Smooth muscle cell of the brain vasculature (primary cell): Measurements from ENCODE around the gene POLG2.
A peak's percentile ranks its signal among the peaks of the same experiment; 100 is the strongest.

ENCODE experiments used
- DNase-seq: peaks from one replicate; pipeline ENCODE4 v3.0.0-alpha.2; 2012; ENCODE audit warnings: low read depth, low spot score

The POLG2 gene

DNA sequence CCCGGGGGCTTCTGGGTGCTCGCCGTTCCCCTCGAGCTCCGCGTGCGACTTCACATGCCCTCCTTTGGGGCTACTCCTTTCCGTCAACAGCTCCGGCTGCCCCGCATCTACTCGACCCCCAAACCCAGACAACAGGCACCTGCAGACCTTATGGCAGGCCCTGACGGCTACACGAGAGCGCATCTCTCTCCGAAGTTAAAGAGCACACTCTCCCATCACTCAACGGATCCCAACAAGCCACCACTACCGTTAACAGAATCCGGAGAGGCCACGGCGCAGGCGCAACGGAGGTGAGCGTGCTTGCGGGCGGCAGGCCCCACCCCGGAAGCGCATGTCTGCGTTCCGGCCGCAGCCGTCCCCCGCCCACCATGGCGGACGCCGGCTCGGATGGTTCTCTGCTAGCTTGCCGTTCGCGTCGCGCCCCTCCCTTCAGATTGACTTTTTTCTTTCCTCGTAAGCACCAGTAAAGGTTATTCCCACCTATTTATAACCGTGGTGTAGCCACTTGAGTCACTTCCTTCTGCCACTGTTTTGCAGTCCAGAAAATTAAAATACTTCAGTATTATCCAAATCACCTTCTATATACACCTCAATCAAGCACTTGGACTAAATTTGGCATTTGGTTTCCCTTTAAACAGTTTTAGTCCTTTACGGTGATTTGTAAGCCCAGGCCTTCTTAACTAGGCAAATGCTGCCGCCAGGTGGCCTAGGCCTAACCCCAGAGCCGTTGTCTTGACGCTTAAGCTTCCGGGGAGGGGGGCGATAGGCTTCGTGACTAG, at the start of gene POLG2:
POLG2 (minus strand) TSS at position 269 of the 779 bp plus-strand sequence; CDS start at position 183, 86 bp downstream.
- DNase-seq = peak; percentile 75

DNA sequence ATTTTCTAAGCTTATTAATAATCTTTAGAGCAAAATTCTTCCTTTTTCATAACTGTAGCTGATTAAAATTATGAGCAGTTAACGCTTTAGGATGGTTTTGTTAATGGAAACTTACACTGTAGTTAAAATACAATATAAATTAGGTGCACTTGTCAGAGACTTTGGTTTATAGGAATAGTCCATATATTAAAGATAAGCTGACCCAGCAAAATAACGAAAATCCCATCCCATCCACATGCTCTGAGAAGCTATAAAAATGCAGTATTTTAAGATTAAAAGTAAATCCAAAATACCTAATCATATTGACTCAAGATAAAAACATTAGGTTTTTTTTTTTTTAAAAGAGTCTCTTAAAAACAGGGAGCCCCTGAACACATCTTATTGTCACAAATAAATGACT, 47.9 kb upstream of the POLG2 start:
- no peak for DNase-seq

DNA sequence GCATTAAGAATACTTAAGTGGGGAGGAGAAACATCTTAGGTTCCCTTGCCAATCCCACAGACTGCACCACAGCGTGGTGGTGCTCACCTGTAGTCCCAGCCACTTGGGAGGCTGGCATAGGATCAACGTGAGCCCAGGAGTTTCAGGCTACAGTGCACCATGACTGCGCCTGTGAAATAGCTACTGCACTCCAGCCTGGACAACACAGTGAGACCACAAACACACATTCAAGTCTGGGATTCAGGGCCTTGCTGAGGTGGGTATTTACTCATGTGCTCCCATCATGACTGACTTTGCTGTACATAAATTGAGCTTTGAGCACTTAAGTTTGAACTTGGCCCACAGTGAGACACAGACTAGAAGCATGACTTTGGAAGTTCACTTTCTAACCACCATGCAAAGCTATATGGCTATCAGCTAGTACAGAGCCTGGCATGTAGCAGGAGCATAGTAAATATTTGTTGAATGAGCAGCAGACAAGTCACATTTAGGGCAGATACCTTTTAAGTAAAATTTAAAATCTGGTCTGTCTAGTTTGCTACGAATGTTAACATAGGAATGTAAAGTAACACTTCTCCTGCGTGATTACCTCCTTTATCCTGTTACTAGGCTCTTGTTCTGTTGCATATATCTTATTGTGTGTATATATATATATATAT, 43.4 kb upstream of the POLG2 start:
- no peak for DNase-seq

DNA sequence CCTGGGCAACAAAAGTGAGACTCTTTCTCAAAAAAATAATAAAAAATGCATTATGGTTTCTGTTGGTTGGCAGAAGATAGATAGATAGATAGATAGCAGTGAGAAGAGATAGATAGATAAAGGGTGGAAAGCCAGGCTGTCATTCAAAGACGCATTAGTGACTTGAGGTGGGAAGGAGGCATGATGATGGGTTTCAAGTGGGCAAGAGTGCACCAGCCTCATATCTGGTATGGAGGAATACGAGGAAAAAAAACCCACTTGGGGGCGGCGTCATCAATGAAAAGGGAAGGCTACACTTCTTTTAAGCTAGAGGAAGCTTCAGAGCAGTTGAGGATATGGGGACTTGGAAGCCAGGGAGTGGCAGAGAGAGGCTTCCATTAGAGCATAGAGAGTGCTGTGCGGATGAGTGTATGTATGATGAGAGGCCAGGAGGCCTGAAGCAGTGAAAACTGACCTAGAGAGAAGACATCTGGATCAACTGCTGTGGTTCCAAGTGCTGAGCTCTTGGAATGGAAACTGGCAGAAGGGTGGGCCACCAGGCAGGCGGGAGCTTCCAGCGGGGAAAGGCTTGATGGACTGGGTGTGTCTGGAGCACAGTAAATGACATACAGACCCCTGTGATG, 41.8 kb upstream of the POLG2 start:
- no peak for DNase-seq

DNA sequence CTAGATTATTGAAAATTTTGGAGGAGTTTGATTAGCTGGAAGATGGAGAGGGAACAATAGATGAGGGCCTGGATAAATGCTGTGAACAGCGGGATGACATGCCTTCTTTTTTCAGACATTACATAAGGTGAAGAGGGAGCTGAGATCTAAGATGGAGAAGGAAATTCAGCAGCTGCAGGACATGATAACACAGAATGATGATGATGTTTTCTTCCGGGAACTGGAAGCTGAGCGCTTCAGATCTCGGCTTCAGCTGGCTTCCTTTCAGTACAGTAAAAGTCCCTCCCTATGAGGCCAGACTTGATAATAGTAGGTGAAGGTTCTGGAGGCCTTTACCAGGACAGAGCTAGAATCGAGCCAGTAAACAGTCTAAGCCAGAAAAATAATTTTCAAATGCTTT, 40.6 kb upstream of the POLG2 start:
- no peak for DNase-seq

DNA sequence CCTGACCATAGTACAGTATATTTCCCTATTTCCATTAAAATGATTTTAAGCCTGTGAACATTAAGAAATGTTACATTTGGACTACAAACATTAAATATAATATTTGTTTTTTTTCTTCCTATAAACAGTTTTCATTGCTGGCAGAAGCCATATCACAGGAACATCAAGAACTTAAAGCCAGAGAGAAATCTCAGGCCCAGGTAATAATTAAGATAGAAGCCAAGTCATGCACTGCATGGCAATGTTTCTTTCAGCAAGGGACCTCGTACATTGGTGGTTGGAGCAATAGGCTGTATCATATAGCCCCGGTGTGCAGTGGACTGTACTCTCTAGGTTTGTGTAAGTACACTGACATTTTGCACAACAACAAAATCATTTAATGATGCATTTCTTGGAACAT, 40.1 kb upstream of the POLG2 start:
- no peak for DNase-seq

DNA sequence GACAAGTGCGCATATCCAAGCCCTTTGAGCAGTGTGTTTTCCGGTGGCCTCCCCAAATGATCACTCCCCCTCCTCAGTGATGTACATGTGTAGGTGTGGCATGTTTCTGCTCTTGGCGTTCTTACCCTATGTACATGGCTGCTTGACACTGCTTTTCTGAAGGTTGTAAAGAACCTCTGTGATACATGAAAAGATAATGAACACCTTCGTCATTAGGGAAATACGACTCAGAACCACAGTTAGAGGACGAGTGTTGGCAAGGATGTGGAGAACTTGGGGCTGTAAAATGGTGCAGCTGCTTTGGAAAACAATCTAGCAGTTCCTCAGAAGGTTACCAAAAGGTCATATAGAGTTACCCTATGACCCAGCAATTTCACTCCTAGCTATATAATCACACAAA, 38.5 kb upstream of the POLG2 start:
- no peak for DNase-seq

DNA sequence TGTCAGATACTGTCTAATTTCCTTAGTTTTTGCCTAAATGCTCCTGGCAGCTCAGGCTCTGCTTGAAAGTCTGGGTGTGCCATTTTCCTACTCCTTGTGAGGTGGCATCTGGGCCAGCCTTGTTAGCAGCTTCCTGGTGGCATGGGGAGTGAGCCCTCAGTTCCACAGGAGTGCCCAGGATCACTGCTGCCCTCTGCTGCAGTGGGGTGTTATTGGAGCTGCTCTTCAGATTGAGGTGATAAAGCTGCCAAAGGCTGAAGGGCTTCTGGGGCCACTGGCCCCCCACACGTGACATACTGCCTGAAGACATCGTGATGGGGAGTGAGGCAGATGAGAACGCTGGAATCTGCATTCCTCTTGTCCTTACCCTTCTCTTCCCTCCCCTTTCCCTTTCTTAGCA, 37.3 kb upstream of the POLG2 start:
- no peak for DNase-seq

DNA sequence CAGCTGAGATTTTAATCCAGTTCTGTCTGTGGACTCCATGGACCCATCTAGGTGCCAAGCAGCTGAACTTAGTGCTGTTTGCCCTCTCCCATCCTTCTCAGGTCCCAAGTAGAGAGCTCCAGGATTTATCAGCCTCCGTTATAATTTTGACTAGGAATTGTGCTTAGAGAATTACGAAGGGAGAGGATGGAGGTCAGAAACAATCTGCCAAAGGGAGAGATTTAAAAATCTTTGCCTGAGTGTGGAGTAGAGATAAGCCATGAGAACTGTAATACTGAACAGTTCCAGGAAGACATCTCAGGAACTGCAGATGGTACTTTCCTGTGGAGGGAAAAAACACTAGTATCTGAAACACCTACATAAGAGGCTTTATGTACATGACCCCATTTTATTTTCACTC, 36.9 kb upstream of the POLG2 start:
- no peak for DNase-seq

DNA sequence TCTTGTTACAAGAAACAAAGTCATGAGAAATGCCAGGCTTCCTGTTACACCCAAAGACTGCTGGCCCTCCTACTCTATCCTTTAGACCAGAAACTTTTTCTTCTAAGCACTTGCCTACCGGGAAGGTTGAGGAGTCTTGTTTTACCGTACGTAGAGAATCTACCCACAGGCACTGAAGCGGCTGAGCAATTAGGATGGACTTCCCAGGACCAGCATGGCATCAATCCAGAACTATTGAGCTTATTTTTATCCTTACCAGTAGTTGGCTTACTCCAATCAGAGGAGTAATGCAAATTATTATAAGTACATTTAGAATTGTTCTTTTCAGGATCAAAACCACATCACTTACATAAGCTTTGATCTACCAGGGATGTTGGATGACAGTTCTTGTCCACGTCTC, 35.6 kb upstream of the POLG2 start:
- DNase-seq = no peak

DNA sequence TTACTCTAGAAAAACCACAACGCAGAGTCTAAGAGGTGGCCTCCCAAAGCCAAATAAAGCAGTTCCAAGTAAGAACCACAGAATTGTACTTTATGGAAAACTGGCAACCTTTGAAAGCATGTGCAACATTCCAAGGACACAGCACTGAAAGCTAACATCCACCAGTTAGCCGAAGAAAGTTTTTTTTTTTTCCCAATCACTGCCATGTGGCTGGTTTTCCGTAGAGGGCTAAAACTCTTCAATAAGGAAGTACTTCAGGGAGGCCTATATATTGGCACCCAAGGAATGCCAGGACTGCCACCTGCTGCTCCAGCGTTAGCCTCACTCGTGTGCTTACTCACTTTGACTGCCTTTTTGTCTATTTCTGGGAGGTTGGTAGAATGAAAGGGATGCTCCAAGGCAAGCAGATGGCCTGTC, 35.1 kb upstream of the POLG2 start:
- DNase-seq = no peak

DNA sequence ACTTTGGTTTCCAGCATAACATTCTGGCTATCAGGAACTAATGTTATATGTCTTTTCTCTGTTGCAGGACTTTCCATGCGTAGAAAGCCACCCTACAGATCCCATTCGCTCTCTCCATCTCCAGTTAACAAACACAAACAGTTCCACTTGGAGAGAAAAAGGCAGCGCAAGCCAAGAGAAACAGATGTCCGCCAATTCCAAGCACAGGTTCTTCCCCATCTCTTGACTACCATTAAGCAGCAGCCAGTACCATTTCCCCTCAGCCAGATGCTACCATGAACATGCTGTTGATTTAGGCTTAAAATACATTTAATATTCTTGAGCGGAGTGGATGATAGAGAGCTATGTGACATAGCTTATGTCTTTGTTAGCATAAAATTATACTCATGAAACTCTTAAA, 32.4 kb upstream of the POLG2 start:
- no peak for DNase-seq

DNA sequence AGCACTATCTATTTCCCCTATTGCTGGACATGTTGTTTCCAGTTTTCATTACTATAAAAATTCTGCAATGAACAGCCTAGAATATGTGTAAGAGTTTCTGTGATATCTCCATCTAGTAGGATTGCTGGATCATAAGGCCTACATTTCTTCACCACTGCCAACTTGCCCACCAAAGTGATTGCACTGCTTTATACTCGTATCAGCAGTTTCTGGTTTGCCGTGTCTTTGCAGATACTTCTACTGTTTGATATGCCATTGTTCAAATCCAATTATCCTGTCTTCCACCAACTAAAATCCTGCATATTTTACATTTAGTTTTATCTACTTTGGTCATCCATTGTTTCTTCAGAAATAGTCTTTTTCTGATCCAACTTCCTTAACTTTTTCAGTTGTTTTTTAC, 31.1 kb upstream of the POLG2 start:
- no peak for DNase-seq

DNA sequence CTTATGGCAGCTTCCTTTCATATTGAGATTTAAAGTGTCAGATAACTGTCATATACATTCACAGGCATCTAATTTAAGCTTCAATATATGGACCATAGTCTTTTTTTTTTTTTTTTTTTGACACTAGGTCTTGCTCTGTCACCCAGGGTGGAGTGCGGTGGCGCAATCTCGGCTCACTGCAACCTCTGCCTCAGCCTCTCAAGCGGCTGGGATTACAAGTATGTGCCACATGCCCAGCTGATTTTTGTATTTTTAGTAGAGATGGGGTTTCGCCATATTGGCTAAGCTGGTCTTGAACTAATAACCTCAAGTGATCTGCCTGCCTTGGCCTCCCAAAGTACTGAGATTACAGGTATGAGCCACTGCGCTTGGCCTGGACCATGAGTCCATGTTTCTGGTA, 23.5 kb upstream of the POLG2 start:
- no peak for DNase-seq

DNA sequence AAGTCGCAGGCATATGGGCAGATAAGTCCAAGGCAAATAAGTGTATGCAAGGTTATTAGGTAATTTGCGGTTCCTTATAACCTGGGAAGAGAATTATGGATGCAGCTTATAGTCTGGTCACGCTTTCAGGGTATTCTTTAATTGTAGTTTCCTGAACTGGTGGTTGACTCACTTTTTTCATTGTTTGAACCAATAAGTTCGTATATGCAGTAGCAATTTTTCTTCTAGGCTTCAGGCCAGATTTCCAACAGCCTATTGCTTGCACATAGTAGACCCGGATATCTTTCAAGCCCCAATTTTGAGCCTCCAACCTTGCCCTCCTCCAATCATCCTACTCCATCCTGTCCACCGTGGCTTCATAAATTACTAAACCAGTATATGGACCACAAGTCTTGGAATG, 22.7 kb upstream of the POLG2 start:
- DNase-seq = no peak

DNA sequence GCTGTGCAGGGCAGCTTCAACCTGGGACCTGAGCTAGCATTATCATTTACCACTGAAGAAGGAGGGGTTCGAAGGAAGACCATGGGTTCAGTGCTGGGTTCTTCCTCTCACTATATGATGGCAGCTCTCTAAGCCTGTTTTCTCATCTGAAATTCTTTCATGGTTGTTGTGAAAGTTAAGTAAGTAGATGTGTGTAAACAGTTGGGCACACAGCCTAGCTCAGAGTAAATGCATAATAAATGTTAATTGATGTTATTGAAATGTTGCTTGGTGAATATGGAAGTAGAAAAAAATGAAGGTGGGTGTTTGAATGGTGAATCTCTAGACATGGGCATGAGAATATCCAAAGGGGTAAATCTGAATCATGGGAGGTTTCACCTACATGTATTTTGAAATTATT, 19.0 kb upstream of the POLG2 start:
- no peak for DNase-seq

DNA sequence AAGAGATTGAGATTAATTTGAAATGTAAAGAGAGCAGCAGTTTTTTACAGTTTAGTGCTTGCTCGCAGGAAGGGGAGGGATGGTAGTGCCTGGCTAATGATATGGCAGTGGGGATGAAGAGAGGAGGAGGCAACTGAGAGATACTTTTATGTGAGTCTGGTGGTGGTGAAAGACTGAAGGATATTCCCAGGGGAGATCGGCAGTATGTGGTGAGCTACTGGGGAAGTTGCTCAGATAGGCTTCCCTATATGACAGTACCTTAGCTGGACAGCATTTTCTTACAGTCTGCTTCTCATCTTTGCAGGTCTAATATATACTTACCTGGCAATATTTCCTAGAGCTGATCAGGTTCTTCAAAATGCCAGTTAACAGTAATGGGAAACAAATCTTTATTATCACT, 18.6 kb upstream of the POLG2 start:
- DNase-seq = no peak

DNA sequence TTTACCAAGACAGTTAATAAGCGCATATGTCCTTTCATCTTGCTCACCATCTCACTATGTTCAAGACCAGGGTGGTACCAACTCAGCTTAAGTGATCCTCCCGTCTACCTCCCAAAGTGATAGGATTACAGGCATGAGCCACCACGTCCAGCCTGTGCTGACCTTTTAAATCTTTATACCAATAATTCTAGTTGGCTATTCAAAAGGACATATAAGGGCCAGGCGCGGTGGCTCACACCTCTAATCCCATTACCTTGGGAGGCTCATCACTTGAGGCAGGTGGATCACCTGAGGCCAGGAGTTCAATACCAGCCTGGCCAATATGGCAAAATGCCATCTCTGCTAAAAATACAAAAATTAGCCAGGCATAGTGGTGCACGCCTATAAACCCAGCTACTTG, 12.3 kb upstream of the POLG2 start:
- DNase-seq = no peak

DNA sequence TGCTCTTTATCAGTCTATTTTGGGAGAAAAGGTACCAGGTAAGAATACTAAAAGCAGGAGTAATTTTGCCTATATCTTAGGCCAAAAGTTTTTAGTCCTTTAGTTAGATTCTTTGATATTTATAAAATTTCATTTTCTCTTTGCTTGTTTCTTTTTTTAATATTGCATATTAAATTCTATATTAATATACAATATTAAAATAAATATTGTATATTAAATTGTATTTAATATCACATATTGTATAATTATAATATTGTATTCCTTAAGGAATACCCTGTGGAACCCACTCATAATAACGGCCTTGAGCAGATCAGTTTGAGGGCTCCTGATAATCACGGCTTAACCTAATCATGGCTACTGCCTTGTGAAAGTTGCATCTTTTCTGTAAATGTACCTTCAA, 11.8 kb upstream of the POLG2 start:
- no peak for DNase-seq

DNA sequence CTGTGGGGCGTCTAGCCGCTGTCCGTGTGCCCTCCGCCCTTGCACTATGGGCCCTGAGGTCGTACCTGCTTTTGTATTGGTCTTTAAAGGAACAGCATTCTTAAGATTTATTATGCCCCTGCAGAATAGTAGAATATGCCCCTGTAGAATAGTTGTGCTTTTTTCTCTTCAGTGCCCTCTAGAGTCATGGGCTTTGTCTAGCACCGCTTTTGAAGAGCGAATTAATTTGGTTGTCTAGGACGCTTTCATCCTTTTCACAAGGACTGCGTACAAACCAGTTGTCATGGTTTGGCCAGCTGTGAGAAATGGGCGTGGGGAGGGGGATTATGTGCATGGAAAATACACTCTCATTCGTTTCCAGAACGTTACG, 10.5 kb upstream of the POLG2 start:
- DNase-seq = no peak

DNA sequence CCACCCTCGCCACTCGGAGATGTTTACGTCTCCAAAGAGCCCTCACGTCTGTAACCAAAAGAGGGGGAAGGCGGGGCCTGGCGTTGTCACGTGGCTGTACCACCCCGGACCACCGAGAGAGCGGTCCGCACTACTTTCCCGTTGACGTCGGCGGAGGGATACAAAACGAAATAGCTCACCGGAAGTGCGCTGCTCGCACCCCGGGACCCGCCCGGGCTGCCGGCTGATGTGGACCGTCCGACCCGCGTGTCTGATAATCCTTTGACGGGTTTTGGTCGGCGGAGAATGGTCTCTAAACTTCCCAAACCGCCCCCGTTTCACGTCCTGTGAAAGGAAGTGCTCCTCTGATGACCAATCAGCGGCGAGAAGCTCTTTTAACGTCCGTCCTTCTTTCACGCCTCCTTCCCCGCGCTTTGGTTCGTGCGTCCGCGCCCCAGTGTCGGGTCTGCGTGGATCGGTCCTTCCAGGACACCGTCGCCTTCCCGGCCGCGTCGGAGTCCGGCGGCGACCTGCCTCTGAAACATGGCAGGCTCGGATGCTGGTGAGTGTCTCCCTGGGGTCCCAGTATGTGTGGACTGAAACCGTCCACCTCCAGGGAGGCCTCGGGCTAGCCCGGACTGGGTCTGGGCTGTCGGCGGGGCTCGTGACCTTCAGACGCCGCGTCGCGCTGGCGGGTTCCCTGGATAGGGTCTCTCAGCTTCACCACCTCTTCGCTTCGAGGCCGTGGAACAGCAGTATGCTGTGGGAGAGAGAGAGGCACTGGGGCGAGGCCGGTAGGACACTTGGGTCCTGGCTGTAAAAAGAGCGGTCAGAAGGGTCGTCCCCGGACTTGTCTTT, 9.9 kb upstream of the POLG2 start, which contains the start of gene CEP95:
CEP95 (plus strand) TSS at position 402 of the 837 bp plus-strand sequence; CDS start at position 523, 121 bp downstream.
- peak; percentile 95 for DNase-seq

DNA sequence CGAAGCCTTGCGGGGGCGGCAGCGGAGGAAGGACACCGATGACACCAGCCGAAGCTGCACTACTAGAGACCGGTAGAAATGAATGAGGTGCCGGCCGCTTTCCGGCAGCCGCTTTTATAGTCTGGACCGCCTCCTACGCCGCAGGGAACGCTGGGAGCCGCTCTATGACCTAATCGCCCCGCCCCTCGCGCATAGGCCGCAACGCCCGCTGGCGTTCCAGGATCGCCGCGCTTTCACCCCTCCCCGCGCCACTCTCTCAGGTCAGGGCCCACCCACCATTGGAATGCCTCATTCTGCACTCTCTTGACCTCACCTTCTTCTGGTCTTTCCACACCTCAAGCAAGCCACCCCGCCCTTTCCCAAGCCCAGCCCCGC, 9.3 kb upstream of the POLG2 start, which contains the start of gene DDX5:
DDX5 (minus strand) TSS at position 89 of the 375 bp plus-strand sequence. CDS start 170 bp downstream, outside the sequence.
- no peak for DNase-seq
